Fibroblast of lung (primary cell): ENCODE measurements around the gene CECR2.

Experiments
- CTCF ChIP-seq, 2 donors: IDR thresholded peaks in 1 of 2; conservative IDR thresholded peaks in 1 of 2; 1 replicate in 1 of 2; 2 replicates in 1 of 2; pipeline ENCODE4 v1.5.1; 2011 to 2012; ENCODE audit warnings: low read length in 2 of 2, control low read depth in 1 of 2, inconsistent platforms in 1 of 2, low read depth in 1 of 2, mild to moderate bottlenecking in 1 of 2
- EZH2 ChIP-seq: IDR thresholded peaks from 2 replicates; pipeline ENCODE4 v1.5.1; 2012; ENCODE audit warnings: low read length, control low read depth, mild to moderate bottlenecking; ENCODE audit errors: missing control alignments

GRCh38 chr22:17435375-17435774, 66.1 kb downstream of the CECR2 start:
- TF ChIP-seq CTCF (conservative IDR thresholded peaks at IDR 0.05 in 1 of 2, IDR thresholded peaks at IDR 0.05 in 1 of 2; ENCODE audit: low read depth in 1 of 2, low read length in 2 of 2) (no peak), EZH2 (no peak)
